Measurements from ENCODE around the gene SRSF7.
"Not testable (repeated sequence)": the region's sequence is repeated elsewhere in the genome, so short reads cannot be mapped to it uniquely, and the experiment has no call there.

SRSF7 gene

GRCh38 chr2:38731090-38731489, 20.1 kb downstream of the SRSF7 start:
- no peak for DNase-seq

GRCh38 chr2:38728694-38729093, 22.5 kb downstream of the SRSF7 start:
- DNase-seq = no peak

GRCh38 chr2:38727661-38728060, 23.5 kb downstream of the SRSF7 start:
- DNase-seq = no peak

- DNase-seq = no peak
These were observed 28.0 kb downstream of the SRSF7 start for GRCh38 chr2:38723173-38723572.

GRCh38 chr2:38722271-38723061, 28.7 kb downstream of the SRSF7 start:
- no peak for DNase-seq

- no peak for DNase-seq
These were observed 30.4 kb downstream of the SRSF7 start for GRCh38 chr2:38720613-38721241.

GRCh38 chr2:38719706-38720105, 31.5 kb downstream of the SRSF7 start:
- no peak for DNase-seq

- no peak for DNase-seq
These were observed 32.6 kb downstream of the SRSF7 start for GRCh38 chr2:38718601-38719000.

- DNase-seq = no peak
These were observed 35.0 kb downstream of the SRSF7 start for GRCh38 chr2:38716185-38716584.

- DNase-seq = not testable (repeated sequence)
These were observed 36.2 kb downstream of the SRSF7 start for GRCh38 chr2:38714941-38715340.

GRCh38 chr2:38713338-38713737, 37.8 kb downstream of the SRSF7 start:
- DNase-seq = no peak

GRCh38 chr2:38712871-38713270, 38.3 kb downstream of the SRSF7 start:
- no peak for DNase-seq

- no peak for DNase-seq
These were observed 38.7 kb downstream of the SRSF7 start for GRCh38 chr2:38712413-38712812.

GRCh38 chr2:38711558-38711957, 39.6 kb downstream of the SRSF7 start:
- no peak for DNase-seq

GRCh38 chr2:38709567-38710194, 41.5 kb downstream of the SRSF7 start:
- no peak for DNase-seq

GRCh38 chr2:38708900-38709566, 42.1 kb downstream of the SRSF7 start:
- DNase-seq = no peak

GRCh38 chr2:38708491-38708890, 42.7 kb downstream of the SRSF7 start:
- not testable (repeated sequence) for DNase-seq

- no peak for DNase-seq
These were observed 44.3 kb downstream of the SRSF7 start for GRCh38 chr2:38706846-38707345.

GRCh38 chr2:38704664-38705063, 46.5 kb downstream of the SRSF7 start:
- DNase-seq = no peak

GRCh38 chr2:38703336-38703735, 47.8 kb downstream of the SRSF7 start:
- DNase-seq = not testable (repeated sequence)

GRCh38 chr2:38702413-38702812, 48.7 kb downstream of the SRSF7 start:
- no peak for DNase-seq

GRCh38 chr2:38701542-38701941, 49.6 kb downstream of the SRSF7 start:
- DNase-seq = no peak

- no peak for DNase-seq
These were observed 50.2 kb downstream of the SRSF7 start for GRCh38 chr2:38700881-38701458.
